ENCODE data around the gene PAN2.

DNA sequence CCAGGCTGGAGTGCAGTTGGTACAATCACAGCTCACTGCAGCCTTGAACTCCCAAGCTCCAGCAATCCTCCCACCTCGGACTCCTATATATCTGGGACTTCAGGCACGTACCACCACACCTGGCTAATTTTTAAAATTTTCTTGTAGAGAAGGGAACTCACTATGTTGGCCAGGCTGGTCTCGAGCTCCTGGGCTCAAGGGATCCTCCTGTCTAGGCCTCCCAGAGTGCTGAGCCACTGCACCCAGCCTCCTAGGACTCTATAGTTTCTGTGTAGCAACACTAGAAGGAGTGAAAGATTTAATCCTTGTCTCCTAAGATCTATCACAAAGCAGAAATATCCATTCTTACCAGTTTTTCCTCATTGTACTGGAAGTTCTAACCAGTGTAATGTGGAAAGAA lies 33.1 kb upstream of the PAN2 start:
- TF ChIP-seq, protein P1, sequence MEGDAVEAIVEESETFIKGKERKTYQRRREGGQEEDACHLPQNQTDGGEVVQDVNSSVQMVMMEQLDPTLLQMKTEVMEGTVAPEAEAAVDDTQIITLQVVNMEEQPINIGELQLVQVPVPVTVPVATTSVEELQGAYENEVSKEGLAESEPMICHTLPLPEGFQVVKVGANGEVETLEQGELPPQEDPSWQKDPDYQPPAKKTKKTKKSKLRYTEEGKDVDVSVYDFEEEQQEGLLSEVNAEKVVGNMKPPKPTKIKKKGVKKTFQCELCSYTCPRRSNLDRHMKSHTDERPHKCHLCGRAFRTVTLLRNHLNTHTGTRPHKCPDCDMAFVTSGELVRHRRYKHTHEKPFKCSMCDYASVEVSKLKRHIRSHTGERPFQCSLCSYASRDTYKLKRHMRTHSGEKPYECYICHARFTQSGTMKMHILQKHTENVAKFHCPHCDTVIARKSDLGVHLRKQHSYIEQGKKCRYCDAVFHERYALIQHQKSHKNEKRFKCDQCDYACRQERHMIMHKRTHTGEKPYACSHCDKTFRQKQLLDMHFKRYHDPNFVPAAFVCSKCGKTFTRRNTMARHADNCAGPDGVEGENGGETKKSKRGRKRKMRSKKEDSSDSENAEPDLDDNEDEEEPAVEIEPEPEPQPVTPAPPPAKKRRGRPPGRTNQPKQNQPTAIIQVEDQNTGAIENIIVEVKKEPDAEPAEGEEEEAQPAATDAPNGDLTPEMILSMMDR (IDR thresholded peaks at IDR 0.05): no peak
- TF ChIP-seq POLR2AphosphoS5 (IDR thresholded peaks at IDR 0.05; ENCODE audit: low read depth, low read length) (no peak), SIN3A (IDR thresholded peaks at IDR 0.05; ENCODE audit: borderline replicate concordance, insufficient read depth, low read depth, low read length) (no peak)
- TF ChIP-seq, protein P2, sequence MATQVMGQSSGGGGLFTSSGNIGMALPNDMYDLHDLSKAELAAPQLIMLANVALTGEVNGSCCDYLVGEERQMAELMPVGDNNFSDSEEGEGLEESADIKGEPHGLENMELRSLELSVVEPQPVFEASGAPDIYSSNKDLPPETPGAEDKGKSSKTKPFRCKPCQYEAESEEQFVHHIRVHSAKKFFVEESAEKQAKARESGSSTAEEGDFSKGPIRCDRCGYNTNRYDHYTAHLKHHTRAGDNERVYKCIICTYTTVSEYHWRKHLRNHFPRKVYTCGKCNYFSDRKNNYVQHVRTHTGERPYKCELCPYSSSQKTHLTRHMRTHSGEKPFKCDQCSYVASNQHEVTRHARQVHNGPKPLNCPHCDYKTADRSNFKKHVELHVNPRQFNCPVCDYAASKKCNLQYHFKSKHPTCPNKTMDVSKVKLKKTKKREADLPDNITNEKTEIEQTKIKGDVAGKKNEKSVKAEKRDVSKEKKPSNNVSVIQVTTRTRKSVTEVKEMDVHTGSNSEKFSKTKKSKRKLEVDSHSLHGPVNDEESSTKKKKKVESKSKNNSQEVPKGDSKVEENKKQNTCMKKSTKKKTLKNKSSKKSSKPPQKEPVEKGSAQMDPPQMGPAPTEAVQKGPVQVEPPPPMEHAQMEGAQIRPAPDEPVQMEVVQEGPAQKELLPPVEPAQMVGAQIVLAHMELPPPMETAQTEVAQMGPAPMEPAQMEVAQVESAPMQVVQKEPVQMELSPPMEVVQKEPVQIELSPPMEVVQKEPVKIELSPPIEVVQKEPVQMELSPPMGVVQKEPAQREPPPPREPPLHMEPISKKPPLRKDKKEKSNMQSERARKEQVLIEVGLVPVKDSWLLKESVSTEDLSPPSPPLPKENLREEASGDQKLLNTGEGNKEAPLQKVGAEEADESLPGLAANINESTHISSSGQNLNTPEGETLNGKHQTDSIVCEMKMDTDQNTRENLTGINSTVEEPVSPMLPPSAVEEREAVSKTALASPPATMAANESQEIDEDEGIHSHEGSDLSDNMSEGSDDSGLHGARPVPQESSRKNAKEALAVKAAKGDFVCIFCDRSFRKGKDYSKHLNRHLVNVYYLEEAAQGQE (IDR thresholded peaks at IDR 0.05; ENCODE audit: insufficient read depth in 1 of 2, low read depth in 2 of 2, low read length in 1 of 2): no peak
